ENCODE data around the gene TNRC18.
"Not testable (repeated sequence)": the region's sequence is repeated elsewhere in the genome, so short reads cannot be mapped to it uniquely, and the experiment has no call there.

GRCh38 chr7:5260530-5261068 lies 163.0 kb downstream of the TNRC18 start:
- not testable (repeated sequence) for TF ChIP-seq CTCF (IDR thresholded peaks at IDR 0.05; ENCODE audit: poor library complexity); EZH2phosphoT487 (IDR thresholded peaks at IDR 0.05; ENCODE audit: low read depth, severe bottlenecking, unreplicated experiment)
